Tibial artery (tissue), 4 donors: ENCODE results near the gene TXNIP.

Experiments
- DNase-seq, 2 donors: peaks; one replicate each; pipeline ENCODE4 v3.0.0-alpha.2; 2019
- H3K27ac ChIP-seq, 2 donors: fragments of 200-600 bp; sonication (generic) in 1 of 2; 1 replicate in 1 of 2; 2 replicates in 1 of 2; pipeline ENCODE4 v1.5.1; 2018 to 2019; ENCODE audit warnings: mild to moderate bottlenecking in 1 of 2
- H3K27me3 ChIP-seq, 2 donors: fragments of 200-600 bp; sonication (generic) in 1 of 2; one replicate each; pipeline versions ENCODE4 v1.5.1 to v1.6.0; 2016 to 2019
- H3K36me3 ChIP-seq, 3 donors: fragments of 200-600 bp; sonication (generic) in 2 of 3; one replicate each; pipeline ENCODE4 v1.5.1; 2016 to 2019; ENCODE audit warnings: mild to moderate bottlenecking in 2 of 3
- H3K4me1 ChIP-seq, 4 donors: fragments of 200-600 bp; sonication (generic) in 2 of 4; 1 replicate in 3 of 4; 2 replicates in 1 of 4; pipeline ENCODE4 v1.5.1; 2016 to 2019
- H3K4me3 ChIP-seq, 2 donors: fragments of 200-600 bp; sonication (generic) in 1 of 2; 1 replicate in 1 of 2; 2 replicates in 1 of 2; pipeline ENCODE4 v1.5.1; 2018 to 2019; ENCODE audit warnings: mild to moderate bottlenecking in 2 of 2
- H3K9me3 ChIP-seq, 3 donors: fragments of 200-600 bp; sonication (generic) in 1 of 3; one replicate each; pipeline ENCODE4 v1.5.1; 2016 to 2019
- intact Hi-C: fragments of 100-400 bp; cut with DNase I; formaldehyde crosslinking; loops from one replicate; pipeline ENCODE4 v1.15.0; 2023; ENCODE audit warnings: low total_unique reads
- TF ChIP-seq, protein P1 (sequence below), 2 experiments: fragments of 200-600 bp in 1 of 2; fragments of 450-650 bp in 1 of 2; IDR thresholded peaks; one replicate each; pipeline ENCODE4 v1.5.1; 2017 to 2019; ENCODE audit warnings: antibody characterized with exemption in 2 of 2, mild to moderate bottlenecking in 1 of 2, moderate library complexity in 1 of 2

TXNIP gene

DNA sequence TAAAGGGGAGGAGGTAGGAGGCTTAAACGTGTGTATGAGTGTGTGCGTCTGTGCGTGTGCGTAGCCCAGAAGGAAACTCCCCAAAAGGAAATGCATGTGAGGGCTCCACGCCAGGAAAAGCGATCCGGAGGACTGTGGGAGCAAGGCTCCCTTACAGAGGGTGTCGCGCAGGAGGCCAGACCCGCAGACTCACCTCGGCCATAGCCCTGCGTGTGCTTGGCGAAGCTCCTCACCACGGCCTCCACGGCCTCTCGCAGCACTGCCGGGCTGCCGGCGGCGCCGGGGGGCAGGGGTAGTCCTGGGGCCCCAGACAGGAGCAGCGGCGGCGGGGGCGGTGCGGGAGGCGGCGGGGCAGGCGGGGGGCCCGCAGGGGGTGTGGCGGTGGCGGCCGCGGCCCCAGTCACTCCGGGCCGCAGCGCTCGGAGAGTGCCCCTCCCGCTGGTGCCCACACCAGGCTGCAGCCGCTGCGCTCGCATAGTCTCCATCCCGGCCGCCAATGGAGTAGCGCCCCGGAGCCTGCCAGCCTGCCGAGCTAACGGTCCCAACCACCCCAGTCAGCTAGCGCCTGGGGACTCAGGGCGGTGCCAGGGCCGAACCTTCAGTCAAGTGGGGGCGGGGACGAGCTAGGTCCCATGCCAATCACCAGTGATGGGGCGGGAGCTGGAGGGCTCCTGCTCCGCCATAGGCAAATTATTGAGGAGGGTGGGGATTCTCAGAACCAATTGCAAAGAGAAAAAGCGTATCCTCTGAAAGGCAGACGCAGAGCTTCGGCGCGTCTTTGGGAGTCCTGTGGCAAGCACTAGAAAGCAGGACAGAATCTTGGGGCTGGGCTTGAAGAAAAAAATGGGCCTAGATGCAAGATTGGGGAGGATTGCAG, 38.7 kb downstream of the TXNIP start, which contains the start of gene LIX1L:
LIX1L (minus strand) TSS at position 575 of the 877 bp plus-strand sequence; CDS start at position 485, 90 bp downstream.
- H3K36me3 ChIP-seq, result peaks cover 0 to 4% (median 0%) of the 10 kb centered on the region in 3 donors
- DNase-seq, result peak; percentile 97 to 99
- intact Hi-C loops, result no loop called here
- TF ChIP-seq, protein P1, sequence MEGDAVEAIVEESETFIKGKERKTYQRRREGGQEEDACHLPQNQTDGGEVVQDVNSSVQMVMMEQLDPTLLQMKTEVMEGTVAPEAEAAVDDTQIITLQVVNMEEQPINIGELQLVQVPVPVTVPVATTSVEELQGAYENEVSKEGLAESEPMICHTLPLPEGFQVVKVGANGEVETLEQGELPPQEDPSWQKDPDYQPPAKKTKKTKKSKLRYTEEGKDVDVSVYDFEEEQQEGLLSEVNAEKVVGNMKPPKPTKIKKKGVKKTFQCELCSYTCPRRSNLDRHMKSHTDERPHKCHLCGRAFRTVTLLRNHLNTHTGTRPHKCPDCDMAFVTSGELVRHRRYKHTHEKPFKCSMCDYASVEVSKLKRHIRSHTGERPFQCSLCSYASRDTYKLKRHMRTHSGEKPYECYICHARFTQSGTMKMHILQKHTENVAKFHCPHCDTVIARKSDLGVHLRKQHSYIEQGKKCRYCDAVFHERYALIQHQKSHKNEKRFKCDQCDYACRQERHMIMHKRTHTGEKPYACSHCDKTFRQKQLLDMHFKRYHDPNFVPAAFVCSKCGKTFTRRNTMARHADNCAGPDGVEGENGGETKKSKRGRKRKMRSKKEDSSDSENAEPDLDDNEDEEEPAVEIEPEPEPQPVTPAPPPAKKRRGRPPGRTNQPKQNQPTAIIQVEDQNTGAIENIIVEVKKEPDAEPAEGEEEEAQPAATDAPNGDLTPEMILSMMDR (IDR thresholded peaks at IDR 0.05), result no peak
- peak within 1 kb of the TSS; percentile 76 to 79 for H3K4me3 ChIP-seq
- H3K27ac ChIP-seq, result peak within 1 kb of the TSS; percentile 96 to 99
- H3K4me1 ChIP-seq, result peaks cover 0 to 69% (median 56%) of the 10 kb centered on the region in 4 donors
- no peaks in the 10 kb centered on the region for H3K9me3 ChIP-seq
- H3K27me3 ChIP-seq, result no peaks in the 10 kb centered on the region

DNA sequence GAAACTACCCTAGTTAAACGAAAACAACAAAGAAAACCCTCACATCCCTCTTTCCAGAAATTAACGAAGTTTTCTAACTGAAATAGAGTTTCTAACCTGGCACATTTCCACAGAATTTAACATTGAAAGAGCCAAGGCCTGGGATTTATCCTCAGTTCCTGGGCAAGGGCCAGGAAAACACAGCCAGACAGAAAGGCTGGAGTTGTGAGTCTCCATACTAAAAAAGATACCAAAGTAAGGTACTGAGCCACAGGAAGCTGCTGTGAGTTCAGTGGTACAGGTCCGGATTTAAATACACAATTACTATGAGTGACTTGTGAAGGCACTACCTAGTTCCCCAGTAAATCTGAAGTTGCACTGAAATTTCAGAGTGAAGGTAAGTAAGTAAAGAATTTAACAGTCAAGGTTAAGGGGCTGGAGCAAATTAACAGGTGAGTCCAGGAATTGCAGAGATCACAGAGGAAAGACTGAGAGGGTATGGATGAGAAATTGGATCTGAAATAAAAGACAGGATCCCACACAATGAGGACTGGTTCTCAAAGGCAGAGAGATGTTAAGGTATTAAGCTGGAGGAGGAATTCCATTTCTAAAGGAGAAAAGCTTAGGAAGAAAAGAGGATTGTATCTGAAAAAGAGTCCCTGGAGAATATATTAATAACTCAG, 39.5 kb downstream of the TXNIP start:
- peak in 1 of 2 donors; percentile 75 for DNase-seq
- intact Hi-C loops, result no loop called here
- no peaks in the 10 kb centered on the region for H3K27me3 ChIP-seq
- TF ChIP-seq, protein P1 (IDR thresholded peaks at IDR 0.05), result no peak
- no peaks in the 10 kb centered on the region for H3K9me3 ChIP-seq
- peaks cover 0 to 4% (median 0%) of the 10 kb centered on the region in 3 donors for H3K36me3 ChIP-seq
- peak overlapping the region; percentile 76 to 79 for H3K4me3 ChIP-seq
- H3K27ac ChIP-seq, result peak overlapping the region; percentile 96 to 99
- H3K4me1 ChIP-seq, result peaks cover 0 to 64% (median 56%) of the 10 kb centered on the region in 4 donors

DNA sequence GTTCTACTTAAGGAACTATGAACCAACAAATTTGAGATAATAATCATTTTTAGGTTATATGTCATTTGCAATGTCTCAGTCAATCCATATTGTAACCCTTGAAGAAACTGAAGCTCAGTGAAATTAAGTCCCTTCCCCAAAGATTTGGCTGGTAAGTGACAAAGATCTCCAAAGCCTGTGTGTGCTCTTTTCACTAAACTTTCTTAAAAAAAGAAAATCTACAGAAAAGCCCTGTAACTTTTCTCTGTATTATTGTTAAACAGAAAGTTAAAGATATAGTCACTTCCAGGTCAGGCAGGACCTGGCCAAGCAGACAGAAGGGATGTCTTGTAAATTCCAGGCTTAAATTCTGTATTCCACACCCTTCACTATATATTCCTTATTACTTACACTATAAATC, 40.0 kb downstream of the TXNIP start:
- H3K4me3 ChIP-seq, result peak overlapping the region; percentile 76 to 79
- peaks cover 0 to 4% (median 0%) of the 10 kb centered on the region in 3 donors for H3K36me3 ChIP-seq
- H3K27ac ChIP-seq, result peak overlapping the region; percentile 96 to 99
- TF ChIP-seq, protein P1 (IDR thresholded peaks at IDR 0.05), result no peak
- no peaks in the 10 kb centered on the region for H3K27me3 ChIP-seq
- peaks cover 0 to 70% (median 55%) of the 10 kb centered on the region in 4 donors for H3K4me1 ChIP-seq
- intact Hi-C loops, result no loop called here
- H3K9me3 ChIP-seq, result no peaks in the 10 kb centered on the region
- DNase-seq, result no peak

DNA sequence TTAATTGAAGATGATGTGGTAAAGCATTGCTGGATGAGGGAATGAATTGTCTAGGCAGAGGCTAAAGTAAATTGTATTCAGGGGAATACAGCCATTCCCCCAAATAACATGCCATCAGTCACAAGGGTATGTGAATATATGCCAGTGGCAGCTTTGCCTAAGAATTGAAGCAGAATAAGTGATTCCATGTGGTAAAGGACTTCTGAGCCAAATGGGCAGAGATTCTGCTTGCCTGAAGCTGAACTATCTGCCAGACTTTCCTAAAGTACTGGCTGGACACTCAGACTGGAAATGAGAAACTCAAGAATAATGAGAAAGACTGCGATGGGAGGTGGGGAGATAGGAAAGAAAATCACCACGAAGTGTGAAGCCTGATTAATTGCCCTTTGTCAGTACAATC, 40.9 kb downstream of the TXNIP start:
- Histone ChIP-seq H3K4me3 (peak overlapping the region in 1 of 2 donors; percentile 79), H3K4me1 (peaks cover 0 to 79% (median 54%) of the 10 kb centered on the region in 4 donors), H3K27me3 (no peaks in the 10 kb centered on the region), H3K27ac (peak overlapping the region; percentile 96 to 99), H3K9me3 (no peaks in the 10 kb centered on the region), H3K36me3 (peaks cover 0 to 4% (median 4%) of the 10 kb centered on the region in 3 donors)
- TF ChIP-seq, protein P1 (IDR thresholded peaks at IDR 0.05), result no peak
- intact Hi-C loops, result no loop called here
- DNase-seq, result no peak

DNA sequence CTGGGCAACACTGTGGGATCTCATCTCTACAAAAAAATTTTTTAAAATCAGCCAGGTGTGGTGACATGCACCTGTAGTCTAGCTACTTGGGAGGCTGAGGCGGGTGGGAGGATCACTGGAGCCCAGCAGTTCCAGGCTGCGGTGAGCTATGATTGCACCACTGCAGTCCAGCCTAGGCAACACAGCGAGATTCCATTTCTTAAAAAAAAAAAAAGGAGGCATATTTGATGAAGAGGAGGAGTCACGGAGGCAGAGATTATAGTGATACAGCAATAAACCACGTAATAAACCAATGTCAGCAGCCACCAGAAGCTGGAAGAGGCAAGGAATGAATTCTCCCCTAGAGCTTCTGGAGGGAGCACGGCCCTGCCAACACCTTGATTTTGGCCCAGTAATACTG, 42.5 kb downstream of the TXNIP start:
- Histone ChIP-seq H3K4me1 (peaks cover 0 to 78% (median 45%) of the 10 kb centered on the region in 4 donors), H3K27me3 (no peaks in the 10 kb centered on the region), H3K27ac (peak overlapping the region in 1 of 2 donors; percentile 96), H3K4me3 (no peak overlapping the region), H3K36me3 (peaks cover 0 to 14% (median 4%) of the 10 kb centered on the region in 3 donors), H3K9me3 (no peaks in the 10 kb centered on the region)
- intact Hi-C loops, result no loop called here
- TF ChIP-seq, protein P1 (IDR thresholded peaks at IDR 0.05), result no peak
- DNase-seq, result no peak
